Measurements from ENCODE around the gene ZFP1.
"Not testable (repeated sequence)": the region's sequence is repeated elsewhere in the genome, so short reads cannot be mapped to it uniquely, and the experiment has no call there.

Gene ZFP1

GRCh38 chr16:75206749-75207451, 58.6 kb downstream of the ZFP1 start, which contains the start of gene CTRB2:
TSS of gene CTRB2 (minus strand) at chr16:75207161. CDS start at chr16:75207141, 20 bp downstream.
- TF ChIP-seq CTCF (IDR thresholded peaks at IDR 0.05; ENCODE audit: insufficient read depth, low read depth, low read length, missing control alignments): no peak
- H3K4me3 ChIP-seq (ENCODE audit: low read length): no peak within 1 kb of the TSS
- no peak for DNase-seq (ENCODE audit: low read depth)

DNA sequence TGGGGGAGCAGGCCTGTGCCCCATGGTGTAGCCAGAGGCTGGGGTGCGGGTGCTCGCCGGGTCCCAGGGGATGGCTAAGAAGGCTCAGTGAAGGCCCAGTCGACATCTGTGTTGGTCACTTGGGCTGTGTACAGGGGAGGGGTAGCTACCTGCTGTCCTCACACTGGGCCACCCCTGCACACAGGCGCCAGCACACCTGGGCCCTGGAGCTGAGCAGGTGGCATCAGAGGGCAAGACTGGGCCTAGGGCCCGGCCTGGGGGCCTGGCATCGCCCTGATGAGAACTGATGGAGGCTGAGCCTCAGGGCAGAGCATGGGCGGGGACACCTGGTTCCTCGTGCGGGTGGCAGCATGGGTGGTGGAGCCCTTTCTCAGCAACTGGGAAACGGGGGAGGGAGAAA, 59.5 kb downstream of the ZFP1 start:
- TF ChIP-seq CTCF (IDR thresholded peaks at IDR 0.05; ENCODE audit: insufficient read depth, low read depth, low read length, missing control alignments): no peak
- DNase-seq (ENCODE audit: low read depth): no peak
- H3K4me3 ChIP-seq (ENCODE audit: low read length): no peak overlapping the region

- DNase-seq (ENCODE audit: low read depth): no peak
- no peak overlapping the region for H3K4me3 ChIP-seq (ENCODE audit: low read length)
- no peak for TF ChIP-seq CTCF (IDR thresholded peaks at IDR 0.05; ENCODE audit: insufficient read depth, low read depth, low read length, missing control alignments)
These were observed 60.0 kb downstream of the ZFP1 start for GRCh38 chr16:75208242-75208825.

DNA sequence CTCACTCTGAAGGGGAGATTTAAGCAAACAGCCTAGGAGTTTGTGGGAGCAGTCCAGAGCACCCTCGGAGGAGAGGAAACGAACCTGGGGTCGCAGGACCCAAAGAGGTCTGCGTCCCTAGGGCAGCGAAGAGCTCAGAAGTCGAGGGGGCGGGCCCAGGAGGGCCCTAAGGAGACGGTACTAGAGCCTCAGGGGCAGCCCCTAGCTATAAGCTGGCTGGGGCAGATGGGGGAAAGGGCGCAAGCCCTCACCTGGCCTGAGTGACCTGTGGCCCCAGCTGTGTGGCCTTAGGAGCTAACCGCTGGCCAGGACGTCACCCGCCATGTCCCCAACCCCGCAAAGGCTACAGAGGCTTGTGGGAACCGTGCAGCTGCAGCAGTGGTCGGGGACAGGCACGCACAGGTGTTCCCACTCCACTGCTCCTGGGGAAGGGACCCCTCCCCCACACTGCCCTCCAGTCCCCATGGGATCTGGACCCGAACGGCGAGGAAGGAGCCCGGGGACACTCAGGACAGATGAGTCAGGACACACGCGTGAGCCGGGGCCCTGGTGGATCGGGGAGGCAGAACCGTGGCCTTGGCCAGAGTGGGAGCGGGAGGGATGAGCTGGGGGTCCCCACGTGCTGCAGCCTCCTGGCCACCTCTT, 60.7 kb downstream of the ZFP1 start:
- no peak overlapping the region for H3K4me3 ChIP-seq (ENCODE audit: low read length)
- no peak for TF ChIP-seq CTCF (IDR thresholded peaks at IDR 0.05; ENCODE audit: insufficient read depth, low read depth, low read length, missing control alignments)
- DNase-seq (ENCODE audit: low read depth): no peak

GRCh38 chr16:75209514-75209913, 61.2 kb downstream of the ZFP1 start:
- H3K4me3 ChIP-seq (ENCODE audit: low read length); DNase-seq (ENCODE audit: low read depth): not testable (repeated sequence)

- H3K4me3 ChIP-seq (ENCODE audit: low read length): no peak overlapping the region
- no peak for DNase-seq (ENCODE audit: low read depth)
- no peak for TF ChIP-seq CTCF (IDR thresholded peaks at IDR 0.05; ENCODE audit: insufficient read depth, low read depth, low read length, missing control alignments)
These were observed 61.6 kb downstream of the ZFP1 start for GRCh38 chr16:75209944-75210343.

GRCh38 chr16:75211286-75211685, 63.0 kb downstream of the ZFP1 start:
- not testable (repeated sequence) for H3K4me3 ChIP-seq (ENCODE audit: low read length); DNase-seq (ENCODE audit: low read depth)

DNA sequence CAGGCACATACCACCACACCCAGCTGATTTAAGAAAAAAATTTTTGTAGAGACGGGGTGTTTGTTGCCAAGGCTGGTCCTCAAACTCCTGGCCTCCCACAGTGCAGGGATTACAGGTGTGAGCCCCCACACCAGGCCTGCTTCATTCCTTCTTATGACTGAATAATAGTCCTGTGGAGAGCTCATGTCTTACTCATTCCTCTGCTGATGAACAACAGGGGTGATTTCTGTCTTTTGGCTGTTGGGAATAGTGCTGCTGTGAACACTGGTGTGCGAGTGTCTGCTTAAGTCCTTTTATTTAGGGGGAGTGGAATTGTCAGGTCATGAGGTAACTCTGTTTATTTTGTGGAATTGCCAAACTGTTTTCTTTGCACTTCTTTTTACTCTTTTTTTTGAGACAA, 67.8 kb downstream of the ZFP1 start:
- no peak for DNase-seq (ENCODE audit: low read depth)
- H3K4me3 ChIP-seq (ENCODE audit: low read length): no peak overlapping the region
- TF ChIP-seq CTCF (IDR thresholded peaks at IDR 0.05; ENCODE audit: insufficient read depth, low read depth, low read length, missing control alignments): no peak

All from epithelial cell of esophagus (primary cell).